ENCODE results near the gene DNAH8. TPM values are rescaled to one million over a fixed set of nuclear protein-coding genes. Genes with fewer than 3 reads are reported as not detected.

Gene DNAH8
- total and polyA plus RNA-seq, 8 donors = under 0.01 to 0.18 TPM; not detected in 6

DNA sequence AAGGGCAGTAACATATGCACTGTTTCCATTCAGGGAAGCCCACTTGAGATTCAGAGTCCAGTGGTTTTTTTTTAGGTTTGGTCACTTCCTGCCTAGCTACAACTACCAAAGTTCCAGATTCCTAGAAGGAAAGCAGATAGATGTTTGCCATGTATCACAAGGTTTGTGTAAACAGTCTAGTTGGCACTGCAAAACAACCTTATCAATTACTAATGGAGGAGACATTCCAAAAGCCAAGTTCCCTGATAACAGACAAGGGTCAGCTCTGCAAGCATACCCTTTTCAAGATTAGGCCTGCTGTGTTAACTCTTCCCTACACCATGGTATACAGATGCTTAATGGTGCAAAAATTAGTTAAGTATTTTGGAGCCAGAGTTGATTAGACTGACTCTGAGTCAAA is 192.2 kb downstream of the DNAH8 start:
- Histone ChIP-seq H3K9me3 (no peaks in the 10 kb centered on the region), H3K36me3 (no peaks in the 10 kb centered on the region), H3K27ac (no peak overlapping the region), H3K4me1 (peaks cover 0 to 32% (median 14%) of the 10 kb centered on the region in 4 donors), H3K4me3 (no peak overlapping the region), H3K27me3 (peaks cover 0 to 1% (median 0%) of the 10 kb centered on the region in 3 donors)
- intact Hi-C loops (cut with DNase I; ENCODE audit: low total_unique reads) = no loop called here
- TF ChIP-seq POLR2A (IDR thresholded peaks at IDR 0.05) (no peak), POLR2AphosphoS5 (IDR thresholded peaks at IDR 0.05) (peak in 2 of 3 donors; percentile 76 to 81)
- peak in 1 of 2 donors; percentile 14 for DNase-seq

DNA sequence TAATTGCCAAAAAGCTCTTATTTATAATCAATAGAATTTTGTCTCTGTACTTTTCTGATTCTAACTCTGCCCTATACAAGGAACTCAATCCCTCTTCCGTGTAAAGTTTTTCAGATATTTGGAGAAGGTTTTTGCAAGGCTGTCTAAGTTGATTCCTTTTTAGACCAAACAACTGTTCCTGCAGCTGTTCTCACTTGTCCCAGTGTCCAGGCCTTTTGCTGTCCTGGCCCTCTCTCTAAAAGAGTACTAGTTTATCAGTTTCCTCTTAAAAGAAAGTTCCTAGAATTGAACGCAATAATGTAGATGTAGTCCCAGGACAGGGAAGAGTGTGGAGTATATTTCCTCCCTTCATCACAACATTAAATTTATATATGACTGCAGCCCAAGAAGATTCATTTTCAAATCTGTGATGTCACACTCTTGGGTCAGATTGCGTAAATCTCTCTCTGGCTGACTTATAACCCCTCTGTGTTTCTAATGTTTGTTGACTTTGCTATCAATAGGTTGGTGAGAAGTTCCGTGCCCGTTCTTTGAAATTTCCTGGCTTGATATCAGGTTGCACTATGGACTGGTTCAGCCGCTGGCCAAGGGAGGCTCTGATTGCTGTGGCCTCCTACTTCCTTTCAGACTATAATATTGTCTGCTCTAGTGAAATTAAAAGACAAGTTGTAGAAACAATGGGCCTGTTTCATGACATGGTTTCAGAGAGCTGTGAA is 194.1 kb downstream of the DNAH8 start:
- Histone ChIP-seq H3K27me3 (no peaks in the 10 kb centered on the region), H3K27ac (peak overlapping the region in 1 of 5 donors; percentile 52), H3K36me3 (no peaks in the 10 kb centered on the region), H3K9me3 (no peaks in the 10 kb centered on the region), H3K4me1 (peaks cover 0 to 32% (median 14%) of the 10 kb centered on the region in 4 donors), H3K4me3 (no peak overlapping the region)
- peak in 2 of 3 donors; percentile 70 to 77 for TF ChIP-seq POLR2AphosphoS5 (IDR thresholded peaks at IDR 0.05)
- TF ChIP-seq, protein P1, sequence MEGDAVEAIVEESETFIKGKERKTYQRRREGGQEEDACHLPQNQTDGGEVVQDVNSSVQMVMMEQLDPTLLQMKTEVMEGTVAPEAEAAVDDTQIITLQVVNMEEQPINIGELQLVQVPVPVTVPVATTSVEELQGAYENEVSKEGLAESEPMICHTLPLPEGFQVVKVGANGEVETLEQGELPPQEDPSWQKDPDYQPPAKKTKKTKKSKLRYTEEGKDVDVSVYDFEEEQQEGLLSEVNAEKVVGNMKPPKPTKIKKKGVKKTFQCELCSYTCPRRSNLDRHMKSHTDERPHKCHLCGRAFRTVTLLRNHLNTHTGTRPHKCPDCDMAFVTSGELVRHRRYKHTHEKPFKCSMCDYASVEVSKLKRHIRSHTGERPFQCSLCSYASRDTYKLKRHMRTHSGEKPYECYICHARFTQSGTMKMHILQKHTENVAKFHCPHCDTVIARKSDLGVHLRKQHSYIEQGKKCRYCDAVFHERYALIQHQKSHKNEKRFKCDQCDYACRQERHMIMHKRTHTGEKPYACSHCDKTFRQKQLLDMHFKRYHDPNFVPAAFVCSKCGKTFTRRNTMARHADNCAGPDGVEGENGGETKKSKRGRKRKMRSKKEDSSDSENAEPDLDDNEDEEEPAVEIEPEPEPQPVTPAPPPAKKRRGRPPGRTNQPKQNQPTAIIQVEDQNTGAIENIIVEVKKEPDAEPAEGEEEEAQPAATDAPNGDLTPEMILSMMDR (IDR thresholded peaks at IDR 0.05) = no peak
- intact Hi-C loops (cut with DNase I; ENCODE audit: low total_unique reads) = no loop called here
- peak; percentile 73 to 77 for DNase-seq
- WGBS, 5 donors = 30 to 45% (median 35%) methylated on average over 6 of the region's 6 CpGs

DNA sequence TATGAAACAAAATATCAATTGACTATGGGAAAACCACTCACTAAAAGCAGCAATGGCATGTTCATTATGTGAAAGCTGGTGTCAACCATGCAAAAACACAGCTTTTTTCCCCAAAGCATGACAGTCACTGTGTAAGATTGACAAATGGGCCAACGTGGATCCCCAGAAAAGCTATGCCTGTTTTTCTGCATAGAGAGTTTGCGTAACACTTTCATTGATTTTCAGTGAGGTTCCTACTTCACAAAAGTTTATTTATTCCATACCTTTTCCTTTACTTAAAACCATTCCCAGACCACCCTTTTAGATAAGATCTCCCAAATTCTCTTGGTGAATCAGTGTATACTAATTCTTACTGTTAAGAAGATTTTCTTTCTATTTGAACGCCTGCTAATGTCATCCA is 195.1 kb downstream of the DNAH8 start:
- TF ChIP-seq POLR2AphosphoS5 (IDR thresholded peaks at IDR 0.05) (no peak), EP300 (IDR thresholded peaks at IDR 0.05) (no peak), POLR2A (IDR thresholded peaks at IDR 0.05) (no peak)
- TF ChIP-seq, protein P1 (IDR thresholded peaks at IDR 0.05) = no peak
- H3K9me3 ChIP-seq = no peaks in the 10 kb centered on the region
- no peak for DNase-seq
- H3K4me3 ChIP-seq = no peak overlapping the region
- intact Hi-C loops (cut with DNase I; ENCODE audit: low total_unique reads) = no loop called here
- no peaks in the 10 kb centered on the region for H3K36me3 ChIP-seq
- H3K27ac ChIP-seq = no peak overlapping the region
- H3K4me1 ChIP-seq = peaks cover 0 to 32% (median 14%) of the 10 kb centered on the region in 4 donors
- no peaks in the 10 kb centered on the region for H3K27me3 ChIP-seq
- WGBS, 5 donors = 78 to 95% (median 86%) methylated on average over 3 of the region's 3 CpGs

DNA sequence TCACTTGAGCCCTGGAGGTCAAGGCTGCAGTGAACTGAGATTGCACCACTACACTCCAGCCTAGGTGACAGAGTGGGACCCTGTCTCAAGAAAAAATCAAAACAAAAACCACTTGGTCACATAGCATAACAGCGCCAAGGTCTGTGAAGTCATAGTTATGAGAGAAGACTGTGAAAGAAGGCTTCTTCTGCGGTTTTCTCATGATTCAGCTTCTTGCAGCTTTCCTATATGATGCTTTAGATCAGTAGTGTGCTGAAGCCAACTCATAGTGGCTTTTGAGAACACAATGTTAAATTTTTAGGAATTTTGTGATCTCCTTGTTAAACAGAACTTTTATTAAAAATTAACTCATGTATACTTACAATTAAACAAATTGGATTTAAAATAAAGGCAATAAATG is 197.3 kb downstream of the DNAH8 start:
- TF ChIP-seq POLR2AphosphoS5 (IDR thresholded peaks at IDR 0.05) = no peak
- TF ChIP-seq, protein P1 (IDR thresholded peaks at IDR 0.05) = no peak
- TF ChIP-seq POLR2A (IDR thresholded peaks at IDR 0.05) = no peak
- no peak for TF ChIP-seq EP300 (IDR thresholded peaks at IDR 0.05)
- DNase-seq = no peak
- WGBS, 5 donors = 89 to 98% (median 93%) methylated on average over 2 of the region's 2 CpGs
- no peak overlapping the region for H3K4me3 ChIP-seq
- intact Hi-C loops (cut with DNase I; ENCODE audit: low total_unique reads) = no loop called here
- H3K4me1 ChIP-seq = peaks cover 0 to 24% (median 14%) of the 10 kb centered on the region in 4 donors
- no peaks in the 10 kb centered on the region for H3K36me3 ChIP-seq
- H3K27me3 ChIP-seq = no peaks in the 10 kb centered on the region
- no peak overlapping the region for H3K27ac ChIP-seq
- H3K9me3 ChIP-seq = no peaks in the 10 kb centered on the region
